PFSK-1 (cell line): ENCODE data around the gene ERI3.

ENCODE experiments used
- FOXP2 ChIP-seq: optimal IDR thresholded peaks from 2 replicates; pipeline ENCODE3; 2011; ENCODE audit warnings: borderline replicate concordance, control low read depth, inconsistent platforms; ENCODE audit not compliant: insufficient read depth; ENCODE audit errors: extremely low read length, extremely low read depth
- POLR2AphosphoS5 ChIP-seq: IDR thresholded peaks from 2 replicates; pipeline ENCODE4 v1.6.1; 2012; ENCODE audit warnings: low read depth, mild to moderate bottlenecking, control low read depth, low read length, moderate library complexity
- SIN3A ChIP-seq: IDR thresholded peaks from 2 replicates; pipeline ENCODE4 v1.6.1; 2012; ENCODE audit warnings: mild to moderate bottlenecking, low read length, moderate library complexity, borderline replicate concordance; ENCODE audit not compliant: insufficient read depth
- TAF1 ChIP-seq: IDR thresholded peaks from 2 replicates; pipeline ENCODE4 v1.6.1; 2012; ENCODE audit warnings: low read length, control low read depth, borderline replicate concordance; ENCODE audit not compliant: insufficient read depth
- TF ChIP-seq, protein P1 (sequence below), 2 experiments: IDR thresholded peaks; 2 replicates each; pipeline versions ENCODE4 v1.6.1 to v1.8.0; 2011 to 2012; ENCODE audit warnings: low read depth in 2 of 2, low read length in 2 of 2, control low read depth in 1 of 2, inconsistent platforms in 1 of 2, mild to moderate bottlenecking in 1 of 2, moderate library complexity in 1 of 2; ENCODE audit not compliant: insufficient read depth in 1 of 2

The ERI3 gene

DNA sequence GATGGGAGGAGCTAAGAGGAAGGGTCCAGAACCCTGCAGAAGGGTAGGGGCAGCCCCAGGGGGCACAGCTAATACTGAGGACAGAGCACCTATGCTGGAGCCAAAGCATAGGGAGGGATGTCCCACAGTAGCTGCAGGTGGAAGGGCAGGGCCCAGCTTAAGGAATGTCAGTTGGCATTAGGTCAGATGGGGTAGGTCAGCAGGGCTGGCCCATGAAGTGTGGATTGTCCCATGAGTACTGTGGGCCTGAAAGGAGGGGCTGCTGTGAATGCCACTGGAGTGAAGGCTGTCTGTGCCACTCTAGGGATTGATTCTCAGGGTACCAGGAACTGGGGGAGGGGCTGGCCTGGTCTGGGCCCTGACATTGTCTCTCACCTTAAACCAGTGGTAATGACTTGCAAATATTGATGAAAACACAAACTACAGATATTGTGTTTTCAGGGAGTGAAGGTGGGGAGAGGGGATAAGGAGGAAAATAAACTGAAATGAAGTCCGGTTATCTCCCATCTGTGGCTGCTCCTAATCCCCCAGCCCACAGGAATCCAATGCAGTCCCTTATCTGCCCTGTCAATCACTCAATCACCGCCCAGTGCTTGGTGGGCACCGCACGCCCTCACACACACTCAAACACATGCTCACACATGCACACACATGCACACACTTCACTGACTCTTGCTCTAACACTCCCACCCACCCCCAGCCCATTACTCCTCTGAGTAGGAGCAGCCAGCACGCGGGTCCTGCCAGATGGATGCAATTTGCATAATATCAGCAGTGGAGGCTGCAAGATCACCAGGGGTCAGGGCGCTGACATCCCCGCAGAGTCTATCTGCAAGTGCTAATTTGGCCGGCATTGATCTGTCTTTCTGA is 114.0 kb downstream of the ERI3 start:
- TF ChIP-seq FOXP2: no peak
- TF ChIP-seq SIN3A: no peak
- TF ChIP-seq, protein P1, sequence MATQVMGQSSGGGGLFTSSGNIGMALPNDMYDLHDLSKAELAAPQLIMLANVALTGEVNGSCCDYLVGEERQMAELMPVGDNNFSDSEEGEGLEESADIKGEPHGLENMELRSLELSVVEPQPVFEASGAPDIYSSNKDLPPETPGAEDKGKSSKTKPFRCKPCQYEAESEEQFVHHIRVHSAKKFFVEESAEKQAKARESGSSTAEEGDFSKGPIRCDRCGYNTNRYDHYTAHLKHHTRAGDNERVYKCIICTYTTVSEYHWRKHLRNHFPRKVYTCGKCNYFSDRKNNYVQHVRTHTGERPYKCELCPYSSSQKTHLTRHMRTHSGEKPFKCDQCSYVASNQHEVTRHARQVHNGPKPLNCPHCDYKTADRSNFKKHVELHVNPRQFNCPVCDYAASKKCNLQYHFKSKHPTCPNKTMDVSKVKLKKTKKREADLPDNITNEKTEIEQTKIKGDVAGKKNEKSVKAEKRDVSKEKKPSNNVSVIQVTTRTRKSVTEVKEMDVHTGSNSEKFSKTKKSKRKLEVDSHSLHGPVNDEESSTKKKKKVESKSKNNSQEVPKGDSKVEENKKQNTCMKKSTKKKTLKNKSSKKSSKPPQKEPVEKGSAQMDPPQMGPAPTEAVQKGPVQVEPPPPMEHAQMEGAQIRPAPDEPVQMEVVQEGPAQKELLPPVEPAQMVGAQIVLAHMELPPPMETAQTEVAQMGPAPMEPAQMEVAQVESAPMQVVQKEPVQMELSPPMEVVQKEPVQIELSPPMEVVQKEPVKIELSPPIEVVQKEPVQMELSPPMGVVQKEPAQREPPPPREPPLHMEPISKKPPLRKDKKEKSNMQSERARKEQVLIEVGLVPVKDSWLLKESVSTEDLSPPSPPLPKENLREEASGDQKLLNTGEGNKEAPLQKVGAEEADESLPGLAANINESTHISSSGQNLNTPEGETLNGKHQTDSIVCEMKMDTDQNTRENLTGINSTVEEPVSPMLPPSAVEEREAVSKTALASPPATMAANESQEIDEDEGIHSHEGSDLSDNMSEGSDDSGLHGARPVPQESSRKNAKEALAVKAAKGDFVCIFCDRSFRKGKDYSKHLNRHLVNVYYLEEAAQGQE (IDR thresholded peaks at IDR 0.05; ENCODE audit: insufficient read depth in 1 of 2, low read depth in 2 of 2, low read length in 2 of 2): no peak
- no peak for TF ChIP-seq POLR2AphosphoS5
- TF ChIP-seq TAF1: no peak

DNA sequence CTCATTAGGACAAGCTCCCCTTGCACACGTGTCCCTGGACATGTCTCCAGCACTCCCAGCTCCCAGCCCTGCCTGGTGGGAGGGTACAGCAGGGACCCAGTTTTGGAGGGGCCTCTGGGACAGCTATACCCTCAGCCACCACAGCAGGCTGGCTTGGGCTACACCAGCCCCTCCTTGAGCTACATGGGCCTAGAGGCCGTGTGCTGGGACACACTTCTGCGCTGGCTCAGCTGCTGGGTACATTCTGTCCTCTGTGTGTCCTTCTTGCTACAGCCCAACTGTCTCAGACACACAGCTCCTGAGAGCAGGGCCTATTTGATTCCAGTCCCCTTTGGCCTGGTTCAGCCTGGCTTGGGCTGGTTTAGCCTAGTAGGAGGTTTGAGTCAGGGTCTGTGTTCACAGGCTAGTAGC is 115.1 kb downstream of the ERI3 start:
- TF ChIP-seq POLR2AphosphoS5: no peak
- TF ChIP-seq, protein P1 (IDR thresholded peaks at IDR 0.05; ENCODE audit: insufficient read depth in 1 of 2, low read depth in 2 of 2, low read length in 2 of 2): no peak
- no peak for TF ChIP-seq FOXP2
- no peak for TF ChIP-seq TAF1
- no peak for TF ChIP-seq SIN3A

DNA sequence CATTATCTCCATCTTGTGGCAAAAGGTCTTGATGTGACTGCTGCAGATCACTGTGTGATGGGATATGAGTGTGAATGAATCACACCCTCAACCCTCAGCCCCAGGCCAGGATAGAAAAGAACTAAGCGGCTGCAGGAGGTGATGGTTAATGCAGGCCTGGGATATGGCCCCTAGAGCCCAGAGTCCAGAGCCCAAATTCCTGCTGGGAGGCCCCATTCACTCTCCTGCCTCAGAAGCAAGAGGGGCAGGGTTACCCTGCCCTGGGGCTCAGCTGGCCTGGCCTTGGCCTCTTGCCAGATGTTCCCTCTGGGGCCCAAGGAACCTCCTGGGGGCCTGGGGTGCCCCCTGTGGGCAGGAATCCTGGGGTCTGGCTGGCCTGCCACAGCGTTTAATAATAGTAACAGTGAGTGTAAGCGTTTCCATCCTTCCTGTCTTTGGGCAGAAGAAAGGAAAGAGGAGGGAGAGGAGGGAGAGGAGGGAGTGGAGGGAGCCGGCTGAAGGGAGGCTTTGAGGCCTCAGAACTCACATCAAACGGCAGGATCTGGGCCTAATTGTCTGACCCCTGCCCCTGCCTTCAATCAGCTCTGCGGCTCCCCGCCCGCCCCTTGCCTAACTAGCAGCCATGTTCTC is 115.6 kb downstream of the ERI3 start:
- TF ChIP-seq TAF1 (no peak), POLR2AphosphoS5 (no peak), FOXP2 (no peak), SIN3A (no peak)
- TF ChIP-seq, protein P1 (IDR thresholded peaks at IDR 0.05; ENCODE audit: insufficient read depth in 1 of 2, low read depth in 2 of 2, low read length in 2 of 2): no peak

DNA sequence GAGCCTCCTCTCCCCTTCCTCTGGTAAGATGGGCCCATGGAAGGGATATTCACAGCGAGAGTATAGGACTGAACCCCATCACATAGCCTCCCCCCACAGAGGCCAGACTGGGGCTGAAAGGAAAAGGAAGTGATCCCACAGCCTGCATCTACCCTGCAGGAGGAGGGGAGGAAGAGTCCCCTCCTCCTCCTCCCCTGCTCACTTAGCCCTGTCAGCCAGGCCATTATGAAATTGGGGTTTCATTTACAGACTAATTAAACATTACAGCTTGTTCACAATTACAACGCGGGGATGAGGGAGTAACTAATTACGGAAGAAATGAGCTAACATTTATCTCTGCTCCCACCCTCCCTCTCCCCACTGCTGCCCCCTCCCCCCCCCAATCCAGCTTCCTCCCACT is 116.4 kb downstream of the ERI3 start:
- TF ChIP-seq TAF1: no peak
- no peak for TF ChIP-seq SIN3A
- TF ChIP-seq FOXP2: no peak
- TF ChIP-seq POLR2AphosphoS5: no peak
- TF ChIP-seq, protein P1 (IDR thresholded peaks at IDR 0.05; ENCODE audit: insufficient read depth in 1 of 2, low read depth in 2 of 2, low read length in 2 of 2): no peak
